ENCODE measurements around the gene MACROD2.

DNA sequence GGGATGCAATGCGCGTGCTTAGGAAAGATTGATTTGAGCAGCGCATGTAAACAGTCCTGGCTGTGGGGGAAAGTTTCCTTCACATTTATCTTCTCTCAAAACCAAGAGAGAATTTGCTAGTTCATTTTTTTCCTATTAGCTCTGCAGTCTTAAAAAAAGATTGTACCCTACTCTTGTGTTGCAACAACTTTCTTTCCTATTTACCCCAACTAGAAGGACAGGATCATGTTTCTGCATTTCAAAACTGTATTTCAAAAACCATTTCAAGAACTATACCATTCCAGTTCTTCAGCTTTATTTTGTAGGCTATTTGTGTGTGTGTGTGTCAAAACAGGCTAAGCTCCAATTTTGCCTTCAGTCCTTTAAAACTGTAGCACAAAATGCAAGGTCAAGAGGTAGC is 2104.8 kb downstream of the MACROD2 start:
- TF ChIP-seq ELF1 (IDR thresholded peaks at IDR 0.05; ENCODE audit: borderline replicate concordance, low read depth) (no peak), SIN3A (IDR thresholded peaks at IDR 0.05; ENCODE audit: low read depth) (no peak), ZNF274 (IDR thresholded peaks at IDR 0.05; ENCODE audit: low read depth, low read length) (no peak), CBX3 (IDR thresholded peaks at IDR 0.05; ENCODE audit: low read depth) (no peak), POLR2A (IDR thresholded peaks at IDR 0.05; ENCODE audit: borderline replicate concordance, extremely low read depth, insufficient read depth, insufficient read length) (no peak)
- TF ChIP-seq, protein P1, sequence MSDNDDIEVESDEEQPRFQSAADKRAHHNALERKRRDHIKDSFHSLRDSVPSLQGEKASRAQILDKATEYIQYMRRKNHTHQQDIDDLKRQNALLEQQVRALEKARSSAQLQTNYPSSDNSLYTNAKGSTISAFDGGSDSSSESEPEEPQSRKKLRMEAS (IDR thresholded peaks at IDR 0.05), result no peak
- TF ChIP-seq, protein P2, sequence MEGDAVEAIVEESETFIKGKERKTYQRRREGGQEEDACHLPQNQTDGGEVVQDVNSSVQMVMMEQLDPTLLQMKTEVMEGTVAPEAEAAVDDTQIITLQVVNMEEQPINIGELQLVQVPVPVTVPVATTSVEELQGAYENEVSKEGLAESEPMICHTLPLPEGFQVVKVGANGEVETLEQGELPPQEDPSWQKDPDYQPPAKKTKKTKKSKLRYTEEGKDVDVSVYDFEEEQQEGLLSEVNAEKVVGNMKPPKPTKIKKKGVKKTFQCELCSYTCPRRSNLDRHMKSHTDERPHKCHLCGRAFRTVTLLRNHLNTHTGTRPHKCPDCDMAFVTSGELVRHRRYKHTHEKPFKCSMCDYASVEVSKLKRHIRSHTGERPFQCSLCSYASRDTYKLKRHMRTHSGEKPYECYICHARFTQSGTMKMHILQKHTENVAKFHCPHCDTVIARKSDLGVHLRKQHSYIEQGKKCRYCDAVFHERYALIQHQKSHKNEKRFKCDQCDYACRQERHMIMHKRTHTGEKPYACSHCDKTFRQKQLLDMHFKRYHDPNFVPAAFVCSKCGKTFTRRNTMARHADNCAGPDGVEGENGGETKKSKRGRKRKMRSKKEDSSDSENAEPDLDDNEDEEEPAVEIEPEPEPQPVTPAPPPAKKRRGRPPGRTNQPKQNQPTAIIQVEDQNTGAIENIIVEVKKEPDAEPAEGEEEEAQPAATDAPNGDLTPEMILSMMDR (IDR thresholded peaks at IDR 0.05 in 2 of 3, conservative IDR thresholded peaks at IDR 0.05 in 1 of 3; ENCODE audit: borderline replicate concordance in 1 of 3, insufficient read depth in 1 of 3, low read depth in 2 of 3, low read length in 2 of 3), result no peak

All from HCT116 (cell line).